GM12874 (cell line): ENCODE results near the gene DNM3.

Experiments
- TF ChIP-seq, protein P1 (sequence below): IDR thresholded peaks from 2 replicates; pipeline ENCODE4 v1.5.1; 2011; ENCODE audit warnings: low read depth, mild to moderate bottlenecking, control low read depth, low read length, moderate library complexity; ENCODE audit not compliant: insufficient read depth

DNM3 gene

DNA sequence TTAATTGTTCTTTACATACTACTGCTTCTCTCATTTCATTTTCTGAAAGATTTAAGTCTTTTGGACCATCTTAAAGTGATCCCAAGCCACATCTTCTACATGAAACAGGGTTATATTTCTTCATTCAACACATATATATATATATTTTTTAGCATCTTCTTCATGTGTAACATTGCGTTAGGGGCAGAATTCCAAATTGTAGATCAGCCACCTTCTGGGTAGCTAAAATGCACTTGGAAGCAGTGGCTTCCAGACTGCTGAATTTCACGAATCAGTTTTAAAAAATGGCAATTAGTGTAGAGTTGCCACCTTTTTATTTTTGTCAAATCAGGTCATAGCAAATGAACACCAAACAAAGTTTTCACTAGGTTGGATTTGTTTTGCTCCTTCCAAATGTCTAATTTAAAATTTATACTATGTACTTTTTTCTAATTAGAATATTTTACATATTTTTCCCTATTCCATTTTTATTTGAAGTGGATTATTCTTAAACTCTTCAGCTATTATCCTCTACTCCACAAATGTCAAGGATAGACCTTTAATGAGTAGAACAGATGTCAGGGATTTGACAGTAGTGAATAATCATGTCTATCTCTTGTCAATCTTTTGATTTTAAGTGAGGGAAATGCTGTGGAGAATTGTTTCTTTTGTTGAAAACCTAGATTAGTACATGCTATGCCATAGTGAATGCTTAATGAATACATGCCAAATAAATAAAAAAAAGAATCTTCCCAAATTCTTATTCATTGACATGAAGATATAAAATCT, 55.8 kb downstream of the DNM3 start:
- TF ChIP-seq, protein P1, sequence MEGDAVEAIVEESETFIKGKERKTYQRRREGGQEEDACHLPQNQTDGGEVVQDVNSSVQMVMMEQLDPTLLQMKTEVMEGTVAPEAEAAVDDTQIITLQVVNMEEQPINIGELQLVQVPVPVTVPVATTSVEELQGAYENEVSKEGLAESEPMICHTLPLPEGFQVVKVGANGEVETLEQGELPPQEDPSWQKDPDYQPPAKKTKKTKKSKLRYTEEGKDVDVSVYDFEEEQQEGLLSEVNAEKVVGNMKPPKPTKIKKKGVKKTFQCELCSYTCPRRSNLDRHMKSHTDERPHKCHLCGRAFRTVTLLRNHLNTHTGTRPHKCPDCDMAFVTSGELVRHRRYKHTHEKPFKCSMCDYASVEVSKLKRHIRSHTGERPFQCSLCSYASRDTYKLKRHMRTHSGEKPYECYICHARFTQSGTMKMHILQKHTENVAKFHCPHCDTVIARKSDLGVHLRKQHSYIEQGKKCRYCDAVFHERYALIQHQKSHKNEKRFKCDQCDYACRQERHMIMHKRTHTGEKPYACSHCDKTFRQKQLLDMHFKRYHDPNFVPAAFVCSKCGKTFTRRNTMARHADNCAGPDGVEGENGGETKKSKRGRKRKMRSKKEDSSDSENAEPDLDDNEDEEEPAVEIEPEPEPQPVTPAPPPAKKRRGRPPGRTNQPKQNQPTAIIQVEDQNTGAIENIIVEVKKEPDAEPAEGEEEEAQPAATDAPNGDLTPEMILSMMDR = no peak

DNA sequence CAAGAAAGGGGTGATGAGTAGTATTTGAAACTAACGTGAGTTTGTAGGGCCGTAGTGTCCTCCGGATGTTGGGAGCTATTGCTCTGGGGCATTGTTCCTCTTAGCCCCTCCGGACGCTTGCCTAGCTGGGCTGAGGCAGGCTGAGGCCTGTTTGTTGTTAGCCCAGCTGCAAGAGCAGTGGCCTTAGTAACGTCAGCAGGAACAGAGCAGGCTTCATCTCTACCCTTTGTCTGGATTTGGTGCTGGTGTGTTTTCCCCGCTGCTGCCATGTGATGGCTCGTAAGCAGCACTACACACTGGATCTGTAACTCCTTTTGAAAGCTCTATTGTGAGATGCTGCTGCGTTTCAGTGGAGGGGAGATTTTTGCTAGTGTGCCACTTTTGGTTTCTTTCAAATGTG, 57.6 kb downstream of the DNM3 start:
- TF ChIP-seq, protein P1 = no peak

DNA sequence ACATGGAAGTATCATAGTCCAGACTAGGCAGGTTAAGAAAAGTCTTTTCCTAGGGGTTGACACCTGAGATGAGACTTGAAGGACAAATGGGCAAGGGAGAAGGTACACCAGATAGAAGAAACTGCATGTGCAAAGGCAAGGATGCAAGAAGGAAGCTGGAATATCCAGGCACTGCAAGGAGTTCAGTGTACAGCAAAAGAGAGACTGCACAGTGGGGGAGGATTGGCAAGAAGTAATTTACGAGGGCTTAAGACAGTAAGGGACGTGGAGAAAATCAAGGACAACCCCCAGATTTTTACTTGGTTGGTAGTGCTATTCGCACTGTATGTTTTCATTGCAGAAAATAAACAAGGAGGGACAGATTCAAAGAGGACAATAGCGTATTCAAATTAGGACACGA, 58.5 kb downstream of the DNM3 start:
- TF ChIP-seq, protein P1 = no peak

DNA sequence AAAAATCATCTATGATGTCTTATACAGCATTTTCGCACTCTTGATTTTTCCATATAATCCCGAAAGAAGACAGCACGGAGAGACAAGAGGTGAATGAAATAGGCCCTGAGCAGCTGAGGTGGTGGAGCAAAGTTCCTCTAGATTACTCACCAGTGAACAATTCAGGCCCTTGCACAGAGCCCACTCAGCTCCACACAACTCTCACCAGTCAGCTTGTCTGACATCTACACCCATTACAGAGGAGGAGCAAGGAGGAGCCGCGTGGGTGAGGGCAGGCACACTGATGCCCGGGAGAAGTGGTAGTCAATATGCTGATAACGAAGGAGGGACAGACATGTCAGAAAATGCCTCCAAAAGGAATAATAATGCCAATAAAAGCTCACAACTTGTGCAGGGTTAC, 59.9 kb downstream of the DNM3 start:
- TF ChIP-seq, protein P1 = no peak

DNA sequence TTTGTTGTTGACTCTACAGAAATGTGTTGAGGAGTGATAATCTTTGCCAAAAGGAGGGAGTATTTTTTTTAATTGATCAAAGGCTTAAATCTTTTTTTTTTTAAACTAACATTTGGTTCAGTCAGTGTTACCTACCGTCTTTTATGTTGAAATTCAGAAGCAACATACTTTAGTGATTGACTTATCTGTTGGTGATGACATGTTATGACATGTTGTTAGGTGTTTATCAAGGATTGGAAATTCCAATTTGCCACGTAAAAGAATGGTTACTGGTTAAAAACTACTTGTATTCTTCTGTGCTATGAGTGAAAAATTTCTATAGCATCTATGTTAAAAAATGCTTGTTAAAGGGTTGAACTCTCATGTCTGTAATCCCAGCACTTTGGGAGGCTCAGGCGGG, 61.2 kb downstream of the DNM3 start:
- TF ChIP-seq, protein P1 = no peak

DNA sequence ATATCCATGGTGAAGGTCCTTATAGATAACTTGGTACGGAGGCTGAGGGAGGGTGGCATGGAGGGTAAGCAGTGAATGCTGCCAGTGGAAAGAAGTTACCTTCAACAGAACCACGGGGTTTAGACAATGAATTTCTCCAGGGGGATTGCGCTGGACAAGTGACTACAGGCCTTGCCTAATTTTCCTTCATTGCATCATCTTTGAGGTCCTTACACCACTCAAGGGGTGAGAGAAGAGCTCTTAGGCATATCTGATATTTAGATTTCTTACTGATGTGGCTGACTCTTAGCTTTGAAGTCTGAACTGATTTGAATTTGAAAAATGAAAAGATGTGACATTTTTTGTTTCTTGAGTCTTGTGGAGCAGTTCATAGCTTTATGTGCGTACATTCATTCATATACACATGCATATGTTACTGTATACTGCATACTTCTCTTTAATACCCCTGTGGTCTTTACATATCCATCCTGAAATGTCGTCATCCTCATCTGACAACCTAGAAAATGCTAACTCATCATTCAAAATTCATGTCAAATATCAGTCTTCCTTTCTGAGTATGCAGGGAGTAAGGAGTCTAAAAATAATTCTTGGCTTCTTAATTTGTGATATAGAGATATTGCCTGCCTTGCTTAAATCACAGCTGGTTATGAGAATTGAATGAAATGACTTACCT, 63.6 kb downstream of the DNM3 start:
- TF ChIP-seq, protein P1 = no peak

DNA sequence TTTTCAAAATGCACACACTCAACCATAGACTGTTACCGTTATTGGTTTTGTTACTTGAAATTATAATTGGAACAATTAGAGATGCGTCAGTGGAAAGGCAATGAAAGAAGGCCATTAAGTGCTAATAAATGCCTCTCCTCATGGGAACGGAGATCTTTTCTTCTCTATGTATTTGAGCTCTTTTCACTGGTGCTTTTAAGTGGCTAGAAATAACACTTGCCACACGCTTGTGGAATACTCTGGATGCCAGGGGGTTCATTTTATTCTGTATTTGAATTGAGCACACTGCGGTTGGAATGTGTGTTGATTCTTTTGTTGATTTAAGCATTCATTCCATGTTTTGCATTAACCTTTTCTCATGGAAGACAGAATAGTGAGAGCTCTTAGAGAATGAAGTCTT, 68.4 kb downstream of the DNM3 start:
- TF ChIP-seq, protein P1 = no peak
